Heart left ventricle (tissue), 16 donors: ENCODE data around the gene ASXL3. TPM values are rescaled to one million over a fixed set of nuclear protein-coding genes. Genes with fewer than 3 reads are reported as not detected.

Experiments used
- ATAC-seq, 4 donors: fragments of 200-7000 bp; cut with Tn5 transposase; one replicate each; pipeline ENCODE4 v1.9.1; 2020 to 2022; ENCODE audit warnings: moderate library complexity in 4 of 4, mild to moderate bottlenecking in 3 of 4, moderate number of reproducible peaks in 1 of 4
- DNase-seq, 5 donors: peaks; one replicate each; pipeline ENCODE4 v3.0.0-alpha.2; 2020
- H3K27ac ChIP-seq, 12 donors: fragments of 200-600 bp; sonication (generic) in 4 of 12; one replicate each; pipeline versions ENCODE4 v1.5.0 to v1.8.0; 2016 to 2022; ENCODE audit warnings: mild to moderate bottlenecking in 2 of 12
- H3K27me3 ChIP-seq, 9 donors: fragments of 200-600 bp; sonication (generic) in 2 of 9; one replicate each; pipeline versions ENCODE4 v1.5.1 to v1.8.0; 2016 to 2022; ENCODE audit warnings: mild to moderate bottlenecking in 3 of 9
- H3K36me3 ChIP-seq, 9 donors: fragments of 200-600 bp; sonication (generic) in 2 of 9; one replicate each; pipeline versions ENCODE4 v1.5.0 to v1.8.0; 2018 to 2022; ENCODE audit warnings: mild to moderate bottlenecking in 2 of 9
- H3K4me1 ChIP-seq, 12 donors: fragments of 200-600 bp; sonication (generic) in 4 of 12; one replicate each; pipeline versions ENCODE4 v1.5.0 to v1.8.0; 2016 to 2022; ENCODE audit warnings: mild to moderate bottlenecking in 3 of 12
- H3K4me3 ChIP-seq, 12 donors: fragments of 200-600 bp; sonication (generic) in 4 of 12; one replicate each; pipeline versions ENCODE4 v1.5.0 to v1.8.0; 2017 to 2022; ENCODE audit warnings: mild to moderate bottlenecking in 9 of 12, moderate library complexity in 4 of 12
- H3K9me3 ChIP-seq, 12 donors: fragments of 200-600 bp; sonication (generic) in 4 of 12; one replicate each; pipeline versions ENCODE4 v1.5.0 to v1.8.0; 2016 to 2022; ENCODE audit warnings: mild to moderate bottlenecking in 1 of 12
- POLR2A ChIP-seq, 2 donors: fragments of 450-650 bp; IDR thresholded peaks; one replicate each; pipeline ENCODE4 v1.6.1; 2017; ENCODE audit warnings: antibody characterized with exemption in 2 of 2, mild to moderate bottlenecking in 2 of 2, moderate library complexity in 2 of 2
- WGBS, 4 donors: extraction: QIAGEN DNeasy Blood & Tissue Kit in 2 of 4; methylation state at CpG; one replicate each; pipeline versions ENCODE4 v1.1.5 to v1.1.7; 2013 to 2018; 5-methylcytosine and 5-hydroxymethylcytosine counted together
- intact Hi-C, 10 donors: fragments of 100-400 bp; cut with DNase I; formaldehyde crosslinking; loops; one replicate each; pipeline versions ENCODE4 v1.11.1 to v1.14.2; 2022
- polyA plus RNA-seq, 2 donors: library from polyadenylated mRNA; stranded (reverse); fragments of 200-250 nt; gene quantifications; one replicate each; pipeline ENCODE4 v1.2.3, GENCODE V29; 2013
- total RNA-seq, 9 donors: library from RNA; depleted of rRNA in 2 of 9; stranded (reverse); fragments of >200 nt in 2 of 9; fragmentation: NEBNext Ultra II Directional in 3 of 9; extraction: Animal tissue kit (Norgen Biotek cat#: 25700) in 3 of 9; gene quantifications; one replicate each; pipeline versions ENCODE4 v1.1.0 to v1.2.4, GENCODE V29; 2016 to 2023
- TF ChIP-seq, protein P1 (sequence below), 12 donors: fragments of 200-600 bp; sonication (generic) in 4 of 12; IDR thresholded peaks; one replicate each; pipeline versions ENCODE4 v1.5.0 to v1.8.0; 2018 to 2022; ENCODE audit warnings: antibody characterized with exemption in 12 of 12, mild to moderate bottlenecking in 5 of 12
- donor health status: ischemic (EF 13 %, LVEDD 7.1; RV severe dilation, severe dysfunction).
- donor health status: healthy with polysubstance abuse.
- donor health status: DM: no; HTN: yes; CAD: no.
- donor health status: DM: no; HTN: no; CAD: no.
- donor health status: ischemic (EF 25% LVEDD 6.9; RV normal size, moderate dysfunction).
- donor health status: ischemic (EF 25% LVEDD 5.7; RV mildly dilated, moderate dysfunction).
- donor health status: healthy.
- donor health status: DM: yes; HTN: yes; CAD: no.
- donor health status: ischemic (EF 35%, LVEDD 5.7; RV mildly dilated, moderate dysfunction).
- donor health status: nonischemic (EF 11% LVEDD 7.7; RV severe dilation, severe dysfunction).
- donor health status: DM: yes; HTN: yes; CAD: no.
- donor health status: PGD.
- donor health status: ischemic (EF 29% LVEDD 5.4; RV normal size, mild dysfunction).
- donor health status: nonischemic (EF 23%, LVEDD 6.1; RV moderate dilation, normal function).

Gene ASXL3
- total and polyA plus RNA-seq, 11 donors, result 0.65 to 8.9 (median 3.5) TPM

DNA sequence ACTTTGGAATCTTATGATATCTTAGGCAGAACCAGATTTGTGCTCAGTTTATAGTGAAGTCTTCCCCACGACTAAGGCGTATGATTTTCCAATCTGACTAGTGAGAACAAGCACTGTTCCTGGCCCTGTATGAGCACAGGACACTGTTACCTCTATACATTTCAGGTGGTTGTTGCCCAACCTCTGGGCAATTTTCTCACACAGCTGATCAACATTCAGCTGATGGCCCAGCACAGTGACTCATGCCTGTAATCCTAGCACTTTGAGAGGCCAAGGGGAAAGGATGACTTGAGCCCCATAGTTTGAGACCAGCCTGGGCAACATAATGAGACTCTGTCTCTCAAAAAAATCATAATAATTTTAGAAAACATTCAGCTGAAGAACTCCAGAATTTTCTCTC is 119.5 kb downstream of the ASXL3 start:
- H3K4me3 ChIP-seq, result no peak overlapping the region
- TF ChIP-seq POLR2A (IDR thresholded peaks at IDR 0.05), result no peak
- TF ChIP-seq, protein P1, sequence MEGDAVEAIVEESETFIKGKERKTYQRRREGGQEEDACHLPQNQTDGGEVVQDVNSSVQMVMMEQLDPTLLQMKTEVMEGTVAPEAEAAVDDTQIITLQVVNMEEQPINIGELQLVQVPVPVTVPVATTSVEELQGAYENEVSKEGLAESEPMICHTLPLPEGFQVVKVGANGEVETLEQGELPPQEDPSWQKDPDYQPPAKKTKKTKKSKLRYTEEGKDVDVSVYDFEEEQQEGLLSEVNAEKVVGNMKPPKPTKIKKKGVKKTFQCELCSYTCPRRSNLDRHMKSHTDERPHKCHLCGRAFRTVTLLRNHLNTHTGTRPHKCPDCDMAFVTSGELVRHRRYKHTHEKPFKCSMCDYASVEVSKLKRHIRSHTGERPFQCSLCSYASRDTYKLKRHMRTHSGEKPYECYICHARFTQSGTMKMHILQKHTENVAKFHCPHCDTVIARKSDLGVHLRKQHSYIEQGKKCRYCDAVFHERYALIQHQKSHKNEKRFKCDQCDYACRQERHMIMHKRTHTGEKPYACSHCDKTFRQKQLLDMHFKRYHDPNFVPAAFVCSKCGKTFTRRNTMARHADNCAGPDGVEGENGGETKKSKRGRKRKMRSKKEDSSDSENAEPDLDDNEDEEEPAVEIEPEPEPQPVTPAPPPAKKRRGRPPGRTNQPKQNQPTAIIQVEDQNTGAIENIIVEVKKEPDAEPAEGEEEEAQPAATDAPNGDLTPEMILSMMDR (IDR thresholded peaks at IDR 0.05), result no peak
- no peak for ATAC-seq
- DNase-seq, result no peak
- H3K36me3 ChIP-seq, result no peaks in the 10 kb centered on the region
- no peaks in the 10 kb centered on the region for H3K9me3 ChIP-seq
- no peak overlapping the region for H3K27ac ChIP-seq
- no peaks in the 10 kb centered on the region for H3K27me3 ChIP-seq
- intact Hi-C loops, result loop anchor here in 2 of 10 donors (10.0 kb wide), 2 partner anchors 47 to 57 kb away; no protein-coding TSS in a partner anchor
- WGBS, 4 donors, result 42 to 47% (median 46%) methylated on average over 2 of the region's 2 CpGs
- no peaks in the 10 kb centered on the region for H3K4me1 ChIP-seq

DNA sequence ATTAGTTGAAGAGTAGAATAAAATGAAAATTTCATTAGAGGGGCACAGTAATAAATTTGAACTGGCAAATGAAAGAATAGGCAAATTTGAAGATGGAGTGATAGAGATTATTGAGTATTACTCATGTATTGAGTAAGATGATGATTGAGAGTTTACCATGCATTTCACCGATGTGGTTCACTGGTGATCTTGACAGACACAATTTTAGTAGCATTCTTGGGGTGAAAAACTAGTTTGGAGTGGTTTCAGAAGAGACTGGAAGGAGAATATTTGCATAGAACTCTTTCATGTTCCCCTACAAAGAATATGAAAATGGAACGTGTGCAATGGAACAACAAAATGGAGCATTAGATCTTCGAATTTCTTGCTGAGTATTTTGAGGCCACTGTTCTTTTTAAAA is 121.4 kb downstream of the ASXL3 start:
- H3K9me3 ChIP-seq, result no peaks in the 10 kb centered on the region
- no peaks in the 10 kb centered on the region for H3K27me3 ChIP-seq
- no peaks in the 10 kb centered on the region for H3K36me3 ChIP-seq
- intact Hi-C loops, result loop anchor here in 2 of 10 donors (10.0 kb wide), 2 partner anchors 45 to 55 kb away; no protein-coding TSS in a partner anchor
- no peak overlapping the region for H3K4me3 ChIP-seq
- no peak for TF ChIP-seq POLR2A (IDR thresholded peaks at IDR 0.05)
- TF ChIP-seq, protein P1 (IDR thresholded peaks at IDR 0.05), result no peak
- WGBS, 4 donors, result 73 to 94% (median 83%) methylated on average over 3 of the region's 3 CpGs
- H3K4me1 ChIP-seq, result no peaks in the 10 kb centered on the region
- no peak for ATAC-seq
- no peak overlapping the region for H3K27ac ChIP-seq
- DNase-seq, result no peak

DNA sequence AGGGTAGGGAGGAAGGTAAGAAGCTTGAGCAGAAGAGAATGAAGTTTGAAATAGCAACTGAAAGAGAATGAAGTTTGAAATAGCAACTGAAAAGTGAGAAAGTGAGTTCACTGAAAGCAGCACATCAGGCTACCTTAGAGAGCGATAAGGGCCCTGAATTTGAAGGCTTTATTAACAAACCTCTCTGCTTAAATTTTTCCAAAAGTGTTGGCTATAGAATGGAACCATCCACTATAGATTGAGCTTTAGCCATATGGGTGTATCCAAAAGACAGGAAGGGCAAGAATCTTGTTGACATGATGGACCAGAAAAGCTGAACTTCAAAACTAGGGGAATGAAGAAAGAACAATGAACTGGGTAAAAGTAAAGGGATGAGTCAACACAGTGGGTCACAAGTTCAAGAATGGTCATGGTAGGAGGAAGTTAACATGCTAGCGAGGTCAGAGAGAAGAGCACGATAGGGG is 122.5 kb downstream of the ASXL3 start:
- TF ChIP-seq, protein P1 (IDR thresholded peaks at IDR 0.05), result no peak
- no peak for TF ChIP-seq POLR2A (IDR thresholded peaks at IDR 0.05)
- Histone ChIP-seq H3K36me3 (no peaks in the 10 kb centered on the region), H3K27me3 (no peaks in the 10 kb centered on the region), H3K4me1 (no peaks in the 10 kb centered on the region), H3K9me3 (no peaks in the 10 kb centered on the region), H3K27ac (no peak overlapping the region), H3K4me3 (no peak overlapping the region)
- intact Hi-C loops, result no loop called here
- ATAC-seq (no peak), DNase-seq (no peak)
- 87 to 92% (median 90%) methylated on average over 3 of the region's 3 CpGs for WGBS, 4 donors

DNA sequence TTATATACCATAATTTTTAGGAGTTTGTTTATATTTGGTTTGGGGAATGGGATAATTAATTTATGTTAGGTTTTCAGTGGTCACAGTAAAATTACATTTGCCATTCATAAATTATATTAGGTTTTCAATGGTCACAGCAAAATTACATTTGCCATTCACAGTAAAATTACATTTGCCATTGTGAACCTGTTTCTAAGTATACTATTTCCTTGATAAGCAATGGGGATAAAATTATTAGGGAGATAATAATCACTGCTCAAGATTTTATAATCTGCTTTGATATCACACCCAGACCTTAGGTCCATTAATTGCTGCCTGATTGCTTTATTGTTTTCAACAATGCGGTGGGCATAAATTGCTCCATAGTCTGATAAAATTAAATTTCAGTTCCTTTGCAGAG is 124.6 kb downstream of the ASXL3 start:
- Histone ChIP-seq H3K27ac (no peak overlapping the region), H3K36me3 (no peaks in the 10 kb centered on the region), H3K27me3 (no peaks in the 10 kb centered on the region), H3K9me3 (no peaks in the 10 kb centered on the region), H3K4me1 (no peaks in the 10 kb centered on the region), H3K4me3 (no peak overlapping the region)
- DNase-seq (no peak), ATAC-seq (no peak)
- intact Hi-C loops, result no loop called here
- WGBS, 4 donors, result 93 to 98% (median 95%) methylated on average over 1 of the region's 1 CpG
- no peak for TF ChIP-seq POLR2A (IDR thresholded peaks at IDR 0.05)
- TF ChIP-seq, protein P1 (IDR thresholded peaks at IDR 0.05), result no peak
